OCI-LY7 (cell line): ENCODE results near the gene PWWP2B. TPM values are rescaled to one million over a fixed set of nuclear protein-coding genes. Genes with fewer than 3 reads are reported as not detected.

Source experiments
- BruUV-seq: library from RNA; stranded (reverse); fragments of 400-500 nt; replicated peaks from 2 replicates; lab custom pipeline; 2021; lab: Mats Ljungman, UMichigan
- CTCF ChIA-PET: fragments of 300-600 bp; sonication (Branson Sonifier 250); formaldehyde crosslinking; loops from one replicate; lab custom pipeline; 2022; ENCODE audit warnings: antibody characterized with exemption; ENCODE audit not compliant: unreplicated experiment; lab: Charles Lee
- POLR2A ChIA-PET: fragments of 300-600 bp; sonication (Branson Sonifier 250); formaldehyde crosslinking; loops from one replicate; lab custom pipeline; 2022; ENCODE audit warnings: antibody characterized with exemption; lab: Charles Lee
- DNase-seq: peaks from one replicate; pipeline ENCODE4 v3.0.0-alpha.2; 2015; ENCODE audit warnings: low spot score
- H2AFZ ChIP-seq: fragments of 200-600 bp; sonication (generic), shearing (Covaris generic); 2 replicates; pipeline ENCODE4 v1.6.1; 2014; ENCODE audit warnings: mild to moderate bottlenecking, antibody characterized with exemption, low read length, moderate library complexity
- H3K27ac ChIP-seq: fragments of 200-600 bp; sonication (generic); 2 replicates; pipeline ENCODE4 v1.5.1; 2014; ENCODE audit warnings: mixed run types, low read depth, mild to moderate bottlenecking, moderate library complexity, low read length, inconsistent platforms; ENCODE audit not compliant: poor library complexity, severe bottlenecking
- H3K36me3 ChIP-seq: fragments of 200-600 bp; sonication (generic); 2 replicates; pipeline ENCODE4 v1.6.1; 2014; ENCODE audit warnings: mild to moderate bottlenecking, antibody characterized with exemption, low read length, moderate library complexity, mixed read lengths; ENCODE audit not compliant: insufficient read depth
- H3K4me1 ChIP-seq: fragments of 200-600 bp; sonication (generic); 2 replicates; pipeline ENCODE4 v1.5.1; 2014; ENCODE audit warnings: mild to moderate bottlenecking, low read length; ENCODE audit not compliant: insufficient read depth, poor library complexity, severe bottlenecking
- H3K4me2 ChIP-seq: fragments of 200-600 bp; sonication (generic); 2 replicates; pipeline ENCODE4 v1.6.1; 2014; ENCODE audit warnings: mild to moderate bottlenecking, low read length
- H3K4me3 ChIP-seq: fragments of 200-600 bp; sonication (generic); 2 replicates; pipeline ENCODE4 v1.5.1; 2014; ENCODE audit warnings: mild to moderate bottlenecking, low read depth, low read length; ENCODE audit not compliant: poor library complexity, severe bottlenecking
- H3K79me2 ChIP-seq: fragments of 200-600 bp; sonication (generic); 2 replicates; pipeline ENCODE4 v1.6.1; 2016; ENCODE audit warnings: low read depth, mild to moderate bottlenecking, low read length, moderate library complexity, mixed read lengths; ENCODE audit not compliant: insufficient read depth
- H3K9me2 ChIP-seq: fragments of 200-600 bp; sonication (generic); 2 replicates; pipeline ENCODE4 v1.6.1; 2016; ENCODE audit warnings: mild to moderate bottlenecking, low read length, mixed read lengths; ENCODE audit not compliant: insufficient read depth
- H3K9me3 ChIP-seq: fragments of 200-600 bp; sonication (generic); 2 replicates; pipeline ENCODE4 v1.6.1; 2014; ENCODE audit warnings: mild to moderate bottlenecking, mixed run types, low read length, mixed read lengths
- H4K20me1 ChIP-seq: fragments of 200-600 bp; sonication (generic); 2 replicates; pipeline ENCODE4 v1.6.1; 2014; ENCODE audit warnings: mild to moderate bottlenecking, antibody characterized with exemption, low read length, moderate library complexity, mixed read lengths; ENCODE audit not compliant: insufficient read depth
- EZH2phosphoT487 ChIP-seq: fragments of 200-600 bp; sonication (generic); IDR thresholded peaks from 2 replicates; pipeline ENCODE4 v1.6.1; 2018; ENCODE audit warnings: low read depth, borderline replicate concordance, mild to moderate bottlenecking, mixed run types, antibody characterized with exemption, low read length, moderate library complexity, mixed read lengths
- intact Hi-C: fragments of 100-400 bp; cut with micrococcal nuclease; formaldehyde crosslinking; loops from one replicate; pipeline ENCODE4 v1.10.0; 2022; ENCODE audit not compliant: unreplicated experiment
- total RNA-seq, 2 experiments: library from RNA; depleted of rRNA in 1 of 2; stranded (reverse); fragments of >200 nt in 1 of 2; shearing (Covaris generic) in 1 of 2; gene quantifications; 2 replicates each; pipeline ENCODE4 v1.2.3, GENCODE V29; 2014 to 2022
- TF ChIP-seq, protein P1 (sequence below): fragments of 200-600 bp; sonication (generic); conservative IDR thresholded peaks from 2 replicates; pipeline ENCODE4 v1.5.1; 2014; ENCODE audit warnings: mild to moderate bottlenecking, antibody characterized with exemption, low read length, moderate library complexity, mixed read lengths

The PWWP2B gene
- total RNA-seq, 2 experiments from 2014 or later = 5.9 to 10.6 TPM

GRCh38 chr10:132347931-132348267 lies 49.1 kb upstream of the PWWP2B start:
- TF ChIP-seq, protein P1, sequence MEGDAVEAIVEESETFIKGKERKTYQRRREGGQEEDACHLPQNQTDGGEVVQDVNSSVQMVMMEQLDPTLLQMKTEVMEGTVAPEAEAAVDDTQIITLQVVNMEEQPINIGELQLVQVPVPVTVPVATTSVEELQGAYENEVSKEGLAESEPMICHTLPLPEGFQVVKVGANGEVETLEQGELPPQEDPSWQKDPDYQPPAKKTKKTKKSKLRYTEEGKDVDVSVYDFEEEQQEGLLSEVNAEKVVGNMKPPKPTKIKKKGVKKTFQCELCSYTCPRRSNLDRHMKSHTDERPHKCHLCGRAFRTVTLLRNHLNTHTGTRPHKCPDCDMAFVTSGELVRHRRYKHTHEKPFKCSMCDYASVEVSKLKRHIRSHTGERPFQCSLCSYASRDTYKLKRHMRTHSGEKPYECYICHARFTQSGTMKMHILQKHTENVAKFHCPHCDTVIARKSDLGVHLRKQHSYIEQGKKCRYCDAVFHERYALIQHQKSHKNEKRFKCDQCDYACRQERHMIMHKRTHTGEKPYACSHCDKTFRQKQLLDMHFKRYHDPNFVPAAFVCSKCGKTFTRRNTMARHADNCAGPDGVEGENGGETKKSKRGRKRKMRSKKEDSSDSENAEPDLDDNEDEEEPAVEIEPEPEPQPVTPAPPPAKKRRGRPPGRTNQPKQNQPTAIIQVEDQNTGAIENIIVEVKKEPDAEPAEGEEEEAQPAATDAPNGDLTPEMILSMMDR = no peak
- no peak for TF ChIP-seq EZH2phosphoT487
- no peaks in the 10 kb centered on the region for H3K9me3 ChIP-seq
- intact Hi-C loops = no loop called here
- H3K27ac ChIP-seq = no peak overlapping the region
- H3K36me3 ChIP-seq = no peaks in the 10 kb centered on the region
- no peak for DNase-seq
- ChIA-PET POLR2A (interaction anchor here (0.6 kb wide), 1 partner anchor 1177 kb away, joined by 5 read pairs; no protein-coding TSS in a partner anchor), CTCF (interaction anchor here (1.1 kb wide), 1 partner anchor 13 kb away, joined by 3 read pairs; no protein-coding TSS in a partner anchor)
- H2AFZ ChIP-seq = no peak overlapping the region
- no peak overlapping the region for H3K4me2 ChIP-seq
- BruUV-seq = no TSS peak
- no peaks in the 10 kb centered on the region for H3K9me2 ChIP-seq
- no peaks in the 10 kb centered on the region for H4K20me1 ChIP-seq
- H3K4me1 ChIP-seq = peaks cover 9% of the 10 kb centered on the region
- H3K4me3 ChIP-seq = no peak overlapping the region
- H3K79me2 ChIP-seq = no peaks in the 10 kb centered on the region

GRCh38 chr10:132349766-132350165 lies 47.2 kb upstream of the PWWP2B start:
- no peak overlapping the region for H3K4me3 ChIP-seq
- intact Hi-C loops = no loop called here
- H3K27ac ChIP-seq = no peak overlapping the region

DNA sequence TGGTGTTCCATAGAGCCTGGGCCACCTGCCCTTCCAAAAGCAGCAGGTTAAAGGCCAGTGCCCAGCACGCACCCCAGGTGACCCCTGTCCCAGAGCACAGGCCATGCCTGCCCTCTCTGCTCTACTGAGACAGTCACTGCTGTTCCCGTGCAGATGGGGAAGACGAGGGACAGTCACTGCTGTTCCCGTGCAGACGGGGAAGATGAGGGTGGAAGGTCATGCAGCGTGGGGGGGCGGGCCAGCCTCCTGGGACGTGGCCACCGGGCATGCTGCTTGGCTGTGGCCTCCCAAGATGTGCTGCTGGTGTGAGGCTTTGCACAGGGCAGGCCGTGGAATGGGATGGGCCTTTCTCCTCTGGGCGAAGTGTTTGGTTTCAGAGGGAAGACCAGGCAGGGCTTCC lies 46.6 kb upstream of the PWWP2B start:
- Histone ChIP-seq H2AFZ (no peak overlapping the region), H3K4me1 (peaks cover 9% of the 10 kb centered on the region), H3K4me2 (no peak overlapping the region), H3K36me3 (no peaks in the 10 kb centered on the region), H3K9me2 (no peaks in the 10 kb centered on the region), H3K79me2 (no peaks in the 10 kb centered on the region), H3K27ac (no peak overlapping the region), H4K20me1 (no peaks in the 10 kb centered on the region), H3K9me3 (no peaks in the 10 kb centered on the region), H3K4me3 (no peak overlapping the region)
- CTCF ChIA-PET = no interaction called here
- POLR2A ChIA-PET = interaction anchor here (1.1 to 1.7 kb wide), 2 partner anchors 8 to 19 kb away, joined by 3 to 5 read pairs; no protein-coding TSS in a partner anchor
- no peak for DNase-seq
- TF ChIP-seq, protein P1 = no peak
- no peak for TF ChIP-seq EZH2phosphoT487
- intact Hi-C loops = no loop called here
- no TSS peak for BruUV-seq

More at GRCh38 chr10:132349766-132350165, 47.2 kb upstream of the PWWP2B start:
- H3K36me3 ChIP-seq = no peaks in the 10 kb centered on the region
- DNase-seq = no peak
- H2AFZ ChIP-seq = no peak overlapping the region
- no peaks in the 10 kb centered on the region for H4K20me1 ChIP-seq
- ChIA-PET POLR2A (interaction anchor here (1.1 to 1.7 kb wide), 2 partner anchors 7 to 19 kb away, joined by 3 to 5 read pairs; no protein-coding TSS in a partner anchor), CTCF (no interaction called here)
- no peaks in the 10 kb centered on the region for H3K9me3 ChIP-seq
- peaks cover 9% of the 10 kb centered on the region for H3K4me1 ChIP-seq
- no peaks in the 10 kb centered on the region for H3K9me2 ChIP-seq
- no TSS peak for BruUV-seq
- no peaks in the 10 kb centered on the region for H3K79me2 ChIP-seq
- TF ChIP-seq, protein P1 = no peak
- TF ChIP-seq EZH2phosphoT487 = no peak
- no peak overlapping the region for H3K4me2 ChIP-seq
